ENCODE measurements around the gene SRPK2. TPM values are rescaled to one million over a fixed set of nuclear protein-coding genes. Genes with fewer than 3 reads are reported as not detected.

The SRPK2 gene
- total and polyA plus RNA-seq, 2 of the 13 experiments (the other 11 are each of a cell fraction or from before 2014, with no cell fraction given): 10.1 to 22.3 TPM

GRCh38 chr7:105322655-105323277 is 66.0 kb downstream of the SRPK2 start:
- Histone ChIP-seq H4K20me1 (ENCODE audit: insufficient read depth, low read length) (no peaks in the 10 kb centered on the region), H3K9ac (ENCODE audit: insufficient read depth, low read depth, low read length) (no peak overlapping the region), H3K36me3 (replicated peaks in 1 of 2; ENCODE audit: control insufficient read depth in 1 of 2, insufficient read depth in 2 of 2, low read length in 2 of 2) (no peaks in the 10 kb centered on the region), H3K4me1 (ENCODE audit: insufficient read depth, low read length) (peaks cover 18% of the 10 kb centered on the region), H3K79me2 (ENCODE audit: insufficient read depth, low read length) (peaks cover 32% of the 10 kb centered on the region), H3K4me2 (ENCODE audit: low read depth, low read length) (no peak overlapping the region), H3K27me3 (ENCODE audit: control insufficient read depth in 1 of 2, insufficient read depth in 2 of 2, low read length in 2 of 2) (no peaks in the 10 kb centered on the region), H3K9me3 (ENCODE audit: low read length) (no peaks in the 10 kb centered on the region), H3K4me3 (replicated peaks in 1 of 3; ENCODE audit: insufficient read depth in 1 of 3, low read depth in 2 of 3, low read length in 3 of 3) (no peak overlapping the region), H2AFZ (ENCODE audit: low read length) (no peak overlapping the region), H3K27ac (ENCODE audit: extremely low read length, insufficient read depth, low read length) (no peak overlapping the region)
- ATAC-seq (no peak), FAIRE-seq (no peak), DNase-seq (ENCODE audit: low spot score) (no peak)
- ChIA-PET POLR2A (no interaction called here), CTCF (ENCODE audit: low intra/inter-chr PET ratio, low total read pairs) (no interaction called here)
- no TSS peak for BruUV-seq (replicated peaks)
- in situ Hi-C loops (cut with HindIII; ENCODE audit: extremely low pct_ligation_motif_present, low pct_unique_long_range_greater_than_20kb) (no loop called here), intact Hi-C loops (cut with micrococcal nuclease; ENCODE audit: unreplicated experiment) (no loop called here)
- TF ChIP-seq ZNF883 (CRISPR knock-in tag; IDR thresholded peaks at IDR 0.05; ENCODE audit: not compliant biosample characterization): no peak
- TF ChIP-seq, protein P1, sequence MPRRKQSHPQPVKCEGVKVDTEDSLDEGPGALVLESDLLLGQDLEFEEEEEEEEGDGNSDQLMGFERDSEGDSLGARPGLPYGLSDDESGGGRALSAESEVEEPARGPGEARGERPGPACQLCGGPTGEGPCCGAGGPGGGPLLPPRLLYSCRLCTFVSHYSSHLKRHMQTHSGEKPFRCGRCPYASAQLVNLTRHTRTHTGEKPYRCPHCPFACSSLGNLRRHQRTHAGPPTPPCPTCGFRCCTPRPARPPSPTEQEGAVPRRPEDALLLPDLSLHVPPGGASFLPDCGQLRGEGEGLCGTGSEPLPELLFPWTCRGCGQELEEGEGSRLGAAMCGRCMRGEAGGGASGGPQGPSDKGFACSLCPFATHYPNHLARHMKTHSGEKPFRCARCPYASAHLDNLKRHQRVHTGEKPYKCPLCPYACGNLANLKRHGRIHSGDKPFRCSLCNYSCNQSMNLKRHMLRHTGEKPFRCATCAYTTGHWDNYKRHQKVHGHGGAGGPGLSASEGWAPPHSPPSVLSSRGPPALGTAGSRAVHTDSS (CRISPR knock-in tag; conservative IDR thresholded peaks at IDR 0.05): no peak
- TF ChIP-seq NFYC (CRISPR knock-in tag; IDR thresholded peaks at IDR 0.05): no peak
- no peak for TF ChIP-seq ZNF816 (CRISPR knock-in tag; IDR thresholded peaks at IDR 0.05; ENCODE audit: borderline replicate concordance)
- TF ChIP-seq, protein P2, sequence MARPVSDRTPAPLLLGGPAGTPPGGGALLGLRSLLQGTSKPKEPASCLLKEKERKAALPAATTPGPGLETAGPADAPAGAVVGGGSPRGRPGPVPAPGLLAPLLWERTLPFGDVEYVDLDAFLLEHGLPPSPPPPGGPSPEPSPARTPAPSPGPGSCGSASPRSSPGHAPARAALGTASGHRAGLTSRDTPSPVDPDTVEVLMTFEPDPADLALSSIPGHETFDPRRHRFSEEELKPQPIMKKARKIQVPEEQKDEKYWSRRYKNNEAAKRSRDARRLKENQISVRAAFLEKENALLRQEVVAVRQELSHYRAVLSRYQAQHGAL (CRISPR knock-in tag; IDR thresholded peaks at IDR 0.05; ENCODE audit: not compliant biosample characterization): no peak
- TF ChIP-seq ZNF34 (CRISPR knock-in tag; IDR thresholded peaks at IDR 0.05; ENCODE audit: borderline replicate concordance): no peak
- no peak for TF ChIP-seq ZNF282 (IDR thresholded peaks at IDR 0.05; ENCODE audit: partially characterized antibody)
- no peak for TF ChIP-seq ERF (CRISPR knock-in tag; IDR thresholded peaks at IDR 0.05)
- TF ChIP-seq SRSF1 (optimal IDR thresholded peaks at IDR 0.05; ENCODE audit: low read depth, low read length): no peak
- TF ChIP-seq FOXM1 (CRISPR knock-in tag; IDR thresholded peaks at IDR 0.05): no peak
- TF ChIP-seq BORCS8-MEF2B (CRISPR knock-in tag; IDR thresholded peaks at IDR 0.05): no peak
- TF ChIP-seq KDM5A (IDR thresholded peaks at IDR 0.05; ENCODE audit: borderline replicate concordance, low read length): no peak
- TF ChIP-seq MED1 (CRISPR knock-in tag; IDR thresholded peaks at IDR 0.05): no peak
- TF ChIP-seq MATR3 (CRISPR knock-in tag; IDR thresholded peaks at IDR 0.05): no peak
- TF ChIP-seq, protein P3, sequence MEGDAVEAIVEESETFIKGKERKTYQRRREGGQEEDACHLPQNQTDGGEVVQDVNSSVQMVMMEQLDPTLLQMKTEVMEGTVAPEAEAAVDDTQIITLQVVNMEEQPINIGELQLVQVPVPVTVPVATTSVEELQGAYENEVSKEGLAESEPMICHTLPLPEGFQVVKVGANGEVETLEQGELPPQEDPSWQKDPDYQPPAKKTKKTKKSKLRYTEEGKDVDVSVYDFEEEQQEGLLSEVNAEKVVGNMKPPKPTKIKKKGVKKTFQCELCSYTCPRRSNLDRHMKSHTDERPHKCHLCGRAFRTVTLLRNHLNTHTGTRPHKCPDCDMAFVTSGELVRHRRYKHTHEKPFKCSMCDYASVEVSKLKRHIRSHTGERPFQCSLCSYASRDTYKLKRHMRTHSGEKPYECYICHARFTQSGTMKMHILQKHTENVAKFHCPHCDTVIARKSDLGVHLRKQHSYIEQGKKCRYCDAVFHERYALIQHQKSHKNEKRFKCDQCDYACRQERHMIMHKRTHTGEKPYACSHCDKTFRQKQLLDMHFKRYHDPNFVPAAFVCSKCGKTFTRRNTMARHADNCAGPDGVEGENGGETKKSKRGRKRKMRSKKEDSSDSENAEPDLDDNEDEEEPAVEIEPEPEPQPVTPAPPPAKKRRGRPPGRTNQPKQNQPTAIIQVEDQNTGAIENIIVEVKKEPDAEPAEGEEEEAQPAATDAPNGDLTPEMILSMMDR (CRISPR knock-in tag; IDR thresholded peaks at IDR 0.05): no peak
- 96% methylated on average over 6 of the region's 6 CpGs for WGBS (ENCODE audit: low lambda C conversion rate)

Data from HepG2 (cell line).